NCI-H2196 (cell line): ENCODE measurements around the gene BCL11B.
A peak's percentile ranks its signal among the peaks of the same experiment; 100 is the strongest.

Experiments
- DNase-seq: peaks from one replicate; lab custom pipeline; 2025; ENCODE audit not compliant: unreplicated experiment; lab: John Stamatoyannopoulos, UW

BCL11B gene

GRCh38 chr14:99268810-99269707 lies 2.9 kb downstream of the BCL11B start:
- DNase-seq: no peak

GRCh38 chr14:99267837-99268781 lies 3.9 kb downstream of the BCL11B start:
- no peak for DNase-seq

GRCh38 chr14:99267381-99267780 lies 4.6 kb downstream of the BCL11B start:
- no peak for DNase-seq

- DNase-seq: peak; percentile 58
These were observed 5.5 kb downstream of the BCL11B start for GRCh38 chr14:99266181-99267178.

- no peak for DNase-seq
These were observed 6.4 kb downstream of the BCL11B start for GRCh38 chr14:99265571-99265970.

- DNase-seq: no peak
These were observed 7.1 kb downstream of the BCL11B start for GRCh38 chr14:99264691-99265450.

GRCh38 chr14:99263564-99264330 lies 8.2 kb downstream of the BCL11B start:
- no peak for DNase-seq

GRCh38 chr14:99262977-99263448 lies 9.0 kb downstream of the BCL11B start:
- DNase-seq: no peak

GRCh38 chr14:99261912-99262787 lies 9.8 kb downstream of the BCL11B start:
- no peak for DNase-seq

GRCh38 chr14:99260587-99261551 lies 11.1 kb downstream of the BCL11B start:
- DNase-seq: no peak

- DNase-seq: no peak
These were observed 11.9 kb downstream of the BCL11B start for GRCh38 chr14:99260116-99260515.

- DNase-seq: no peak
These were observed 12.9 kb downstream of the BCL11B start for GRCh38 chr14:99258876-99259726.

- no peak for DNase-seq
These were observed 13.6 kb downstream of the BCL11B start for GRCh38 chr14:99258341-99258861.

GRCh38 chr14:99257673-99258221 lies 14.2 kb downstream of the BCL11B start:
- DNase-seq: no peak

GRCh38 chr14:99257122-99257672 lies 14.8 kb downstream of the BCL11B start:
- no peak for DNase-seq
